CD4-positive, CD25-positive, alpha-beta regulatory T cell (primary cell): ENCODE measurements around the gene PIK3R1. TPM values are rescaled to one million over a fixed set of nuclear protein-coding genes. Genes with fewer than 3 reads are reported as not detected.

Experiments
- ATAC-seq, 2 donors: fragments of 150-1000 bp; cut with Tn5 transposase; one replicate each; pipeline ENCODE4 v1.10.0; 2021; ENCODE audit warnings: low read depth in 2 of 2, moderate number of reproducible peaks in 2 of 2, moderate library complexity in 1 of 2
- DNase-seq, 3 donors: peaks; one replicate each; pipeline versions ENCODE4 v3.0.0 to v3.0.0-alpha.2; 2012 to 2022; ENCODE audit warnings: mixed read lengths in 1 of 3
- H3K27ac ChIP-seq: one replicate; pipeline ENCODE4 v1.7.0; 2013; ENCODE audit warnings: mild to moderate bottlenecking, low read length; ENCODE audit not compliant: insufficient read depth, poor library complexity, severe bottlenecking
- H3K27me3 ChIP-seq: one replicate; pipeline ENCODE4 v1.7.0; 2013; ENCODE audit warnings: low read length; ENCODE audit not compliant: control insufficient read depth, insufficient read depth
- H3K36me3 ChIP-seq: one replicate; pipeline ENCODE4 v1.7.0; 2013; ENCODE audit warnings: mild to moderate bottlenecking, low read length, moderate library complexity; ENCODE audit not compliant: control insufficient read depth, insufficient read depth
- H3K4me1 ChIP-seq: 2 replicates; pipeline ENCODE4 v1.7.0; 2013; ENCODE audit warnings: mild to moderate bottlenecking, low read length; ENCODE audit not compliant: insufficient read depth, control insufficient read depth, poor library complexity, severe bottlenecking
- H3K4me3 ChIP-seq: one replicate; pipeline ENCODE4 v1.7.0; 2013; ENCODE audit warnings: low read depth, mild to moderate bottlenecking, low read length, moderate library complexity
- H3K9me3 ChIP-seq, 2 experiments: 1 replicate in 1 of 2; 2 replicates in 1 of 2; pipeline ENCODE4 v1.7.0; 2013; ENCODE audit warnings: low read length in 2 of 2, mild to moderate bottlenecking in 1 of 2, moderate library complexity in 1 of 2; ENCODE audit not compliant: control insufficient read depth in 2 of 2
- H3K27ac Mint-ChIP-seq, 3 donors: one replicate each; pipeline ENCODE4 v1.8.0; 2020 to 2022; ENCODE audit warnings: mild to moderate bottlenecking in 3 of 3, mixed read lengths in 3 of 3, moderate library complexity in 2 of 3
- H3K27me3 Mint-ChIP-seq: one replicate; pipeline ENCODE4 v1.8.0; 2022; ENCODE audit warnings: mild to moderate bottlenecking, mixed read lengths
- H3K36me3 Mint-ChIP-seq: one replicate; pipeline ENCODE4 v1.8.0; 2020; ENCODE audit warnings: mixed read lengths
- H3K4me1 Mint-ChIP-seq, 4 donors: one replicate each; pipeline ENCODE4 v1.8.0; 2020 to 2022; ENCODE audit warnings: mixed read lengths in 4 of 4, mild to moderate bottlenecking in 1 of 4
- H3K4me3 Mint-ChIP-seq, 4 donors: one replicate each; pipeline ENCODE4 v1.8.0; 2020 to 2022; ENCODE audit warnings: mild to moderate bottlenecking in 4 of 4, mixed read lengths in 4 of 4, moderate library complexity in 3 of 4
- H3K9me3 Mint-ChIP-seq, 7 donors: one replicate each; pipeline ENCODE4 v1.8.0; 2020 to 2022; ENCODE audit warnings: mixed read lengths in 7 of 7, mild to moderate bottlenecking in 3 of 7, moderate library complexity in 2 of 7
- polyA plus RNA-seq, 4 donors: library from polyadenylated mRNA; unstranded; fragments of 300-500 nt; fragmentation: Illumina TruSeq; gene quantifications; one replicate each; pipeline ENCODE4 v1.2.3, GENCODE V29; 2021
- total RNA-seq: library from RNA; stranded (reverse); gene quantifications from one replicate; pipeline ENCODE4 v1.2.3, GENCODE V29; 2022

PIK3R1 gene
- total and polyA plus RNA-seq, 5 donors from 2014 or later: 75.9 to 366 (median 120) TPM

- Histone ChIP-seq H3K4me3 (peak overlapping the region; percentile 6), H3K4me1 (peaks cover 72% of the 10 kb centered on the region), H3K27me3 (no peaks in the 10 kb centered on the region), H3K36me3 (no peaks in the 10 kb centered on the region), H3K27ac (peak overlapping the region; percentile 81), H3K9me3 (no peaks in the 10 kb centered on the region)
- Mint-ChIP-seq H3K27ac (peak overlapping the region; percentile 90 to 99 (median 96)), H3K27me3 (no peaks in the 10 kb centered on the region), H3K36me3 (peaks cover 17% of the 10 kb centered on the region), H3K4me3 (peak overlapping the region in 2 of 4 donors; percentile 16 to 58), H3K9me3 (no peaks in the 10 kb centered on the region), H3K4me1 (peaks cover 50 to 90% (median 78%) of the 10 kb centered on the region in 4 donors)
- ATAC-seq (no peak), DNase-seq (no peak)
Measured at GRCh38 chr5:68259700-68260099, 44.1 kb downstream of the PIK3R1 start.

DNA sequence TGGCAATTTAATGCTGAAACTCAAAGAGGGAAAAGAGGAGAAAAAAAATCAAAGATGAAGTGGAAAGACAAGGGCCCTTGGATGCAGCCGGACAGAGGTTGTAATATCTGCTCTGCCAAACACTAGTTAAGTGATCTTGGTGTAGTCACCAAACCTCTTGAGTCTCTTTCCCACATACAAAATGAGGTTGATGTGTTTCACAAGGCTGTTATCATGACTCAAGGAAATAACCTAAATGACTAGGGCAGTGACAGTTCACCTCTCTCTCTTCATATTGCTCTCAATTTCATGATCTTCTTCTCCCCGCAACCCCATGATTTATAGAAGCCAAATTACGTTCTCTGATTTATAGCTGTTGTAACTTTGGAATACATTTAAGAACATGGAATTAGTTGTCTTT is 44.9 kb downstream of the PIK3R1 start:
- H3K4me1 ChIP-seq: peaks cover 72% of the 10 kb centered on the region
- no peaks in the 10 kb centered on the region for H3K9me3 Mint-ChIP-seq

GRCh38 chr5:68261169-68261568 is 45.6 kb downstream of the PIK3R1 start:
- Histone ChIP-seq H3K4me1 (peaks cover 73% of the 10 kb centered on the region), H3K36me3 (no peaks in the 10 kb centered on the region), H3K27me3 (no peaks in the 10 kb centered on the region), H3K9me3 (no peaks in the 10 kb centered on the region), H3K4me3 (no peak overlapping the region), H3K27ac (peak overlapping the region; percentile 81)
- Mint-ChIP-seq H3K36me3 (peaks cover 29% of the 10 kb centered on the region), H3K9me3 (no peaks in the 10 kb centered on the region), H3K4me1 (peaks cover 53 to 91% (median 80%) of the 10 kb centered on the region in 4 donors), H3K4me3 (peak overlapping the region in 1 of 4 donors; percentile 23), H3K27me3 (no peaks in the 10 kb centered on the region), H3K27ac (peak overlapping the region; percentile 64 to 96 (median 86))
- no peak for ATAC-seq
- DNase-seq: no peak

More for the DNA sequence above, 44.9 kb downstream of the PIK3R1 start:
- H3K9me3 ChIP-seq: no peaks in the 10 kb centered on the region
- Mint-ChIP-seq H3K27ac (peak overlapping the region; percentile 82 to 96 (median 90)), H3K27me3 (no peaks in the 10 kb centered on the region), H3K36me3 (peaks cover 24% of the 10 kb centered on the region), H3K4me1 (peaks cover 51 to 90% (median 78%) of the 10 kb centered on the region in 4 donors), H3K4me3 (peak overlapping the region in 2 of 4 donors; percentile 14 to 23)
- H3K27me3 ChIP-seq: no peaks in the 10 kb centered on the region
- ATAC-seq (no peak), DNase-seq (no peak)
- peak overlapping the region; percentile 81 for H3K27ac ChIP-seq
- no peaks in the 10 kb centered on the region for H3K36me3 ChIP-seq
- peak overlapping the region; percentile 14 for H3K4me3 ChIP-seq

- Histone ChIP-seq H3K36me3 (no peaks in the 10 kb centered on the region), H3K27ac (peak overlapping the region; percentile 81), H3K27me3 (no peaks in the 10 kb centered on the region), H3K4me3 (peak overlapping the region; percentile 33), H3K4me1 (peaks cover 73% of the 10 kb centered on the region), H3K9me3 (no peaks in the 10 kb centered on the region)
- DNase-seq (no peak), ATAC-seq (no peak)
- H3K27me3 Mint-ChIP-seq: no peaks in the 10 kb centered on the region
- H3K9me3 Mint-ChIP-seq: no peaks in the 10 kb centered on the region
- peak overlapping the region in 2 of 4 donors; percentile 4 to 23 for H3K4me3 Mint-ChIP-seq
- H3K27ac Mint-ChIP-seq: peak overlapping the region; percentile 64 to 96 (median 86)
- peaks cover 54 to 91% (median 81%) of the 10 kb centered on the region in 4 donors for H3K4me1 Mint-ChIP-seq
- H3K36me3 Mint-ChIP-seq: peaks cover 27% of the 10 kb centered on the region
Measured at GRCh38 chr5:68261569-68262065, 46.1 kb downstream of the PIK3R1 start.

GRCh38 chr5:68264024-68264956 is 48.7 kb downstream of the PIK3R1 start:
- no peak for DNase-seq
- ATAC-seq: peak in 1 of 2 donors; percentile 28
- H3K36me3 ChIP-seq: no peaks in the 10 kb centered on the region
- H3K4me3 ChIP-seq: no peak overlapping the region
- no peaks in the 10 kb centered on the region for H3K27me3 Mint-ChIP-seq
- H3K27ac ChIP-seq: peak overlapping the region; percentile 38
- H3K9me3 ChIP-seq: no peaks in the 10 kb centered on the region
- peaks cover 21% of the 10 kb centered on the region for H3K36me3 Mint-ChIP-seq
- peaks cover 54 to 90% (median 79%) of the 10 kb centered on the region in 4 donors for H3K4me1 Mint-ChIP-seq
- peak overlapping the region in 3 of 4 donors; percentile 19 to 78 (median 65) for H3K4me3 Mint-ChIP-seq
- H3K27me3 ChIP-seq: no peaks in the 10 kb centered on the region
- H3K4me1 ChIP-seq: peaks cover 74% of the 10 kb centered on the region
- H3K9me3 Mint-ChIP-seq: no peaks in the 10 kb centered on the region
- peak overlapping the region; percentile 77 to 91 (median 86) for H3K27ac Mint-ChIP-seq

DNA sequence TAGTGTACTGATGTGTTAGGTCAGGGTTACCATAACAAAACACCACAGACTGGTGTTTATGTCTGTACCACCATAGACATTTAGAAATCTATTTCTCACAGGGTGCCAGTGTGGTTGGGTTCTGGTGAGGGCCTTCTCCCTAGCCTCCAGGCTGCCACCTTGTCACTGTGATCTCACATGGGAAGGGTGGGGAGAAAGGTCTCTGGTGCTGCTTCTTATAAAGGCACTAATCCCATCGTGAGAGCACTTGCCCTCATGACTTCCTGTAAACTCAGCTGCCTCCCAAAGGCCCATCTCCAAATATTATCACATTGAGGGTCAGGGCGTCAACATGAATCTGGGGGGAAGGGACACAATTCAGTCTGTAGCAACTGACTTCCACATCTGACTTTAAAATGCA is 49.8 kb downstream of the PIK3R1 start:
- no peaks in the 10 kb centered on the region for H3K9me3 Mint-ChIP-seq
- peak overlapping the region; percentile 34 to 65 (median 42) for H3K4me3 Mint-ChIP-seq
- Histone ChIP-seq H3K27ac (peak overlapping the region; percentile 60), H3K4me1 (peaks cover 74% of the 10 kb centered on the region), H3K4me3 (peak overlapping the region; percentile 42), H3K9me3 (no peaks in the 10 kb centered on the region), H3K27me3 (no peaks in the 10 kb centered on the region), H3K36me3 (no peaks in the 10 kb centered on the region)
- DNase-seq (no peak), ATAC-seq (no peak)
- H3K27me3 Mint-ChIP-seq: no peaks in the 10 kb centered on the region
- H3K27ac Mint-ChIP-seq: peak overlapping the region; percentile 77 to 94 (median 86)
- H3K36me3 Mint-ChIP-seq: peaks cover 17% of the 10 kb centered on the region
- peaks cover 48 to 90% (median 76%) of the 10 kb centered on the region in 4 donors for H3K4me1 Mint-ChIP-seq

DNA sequence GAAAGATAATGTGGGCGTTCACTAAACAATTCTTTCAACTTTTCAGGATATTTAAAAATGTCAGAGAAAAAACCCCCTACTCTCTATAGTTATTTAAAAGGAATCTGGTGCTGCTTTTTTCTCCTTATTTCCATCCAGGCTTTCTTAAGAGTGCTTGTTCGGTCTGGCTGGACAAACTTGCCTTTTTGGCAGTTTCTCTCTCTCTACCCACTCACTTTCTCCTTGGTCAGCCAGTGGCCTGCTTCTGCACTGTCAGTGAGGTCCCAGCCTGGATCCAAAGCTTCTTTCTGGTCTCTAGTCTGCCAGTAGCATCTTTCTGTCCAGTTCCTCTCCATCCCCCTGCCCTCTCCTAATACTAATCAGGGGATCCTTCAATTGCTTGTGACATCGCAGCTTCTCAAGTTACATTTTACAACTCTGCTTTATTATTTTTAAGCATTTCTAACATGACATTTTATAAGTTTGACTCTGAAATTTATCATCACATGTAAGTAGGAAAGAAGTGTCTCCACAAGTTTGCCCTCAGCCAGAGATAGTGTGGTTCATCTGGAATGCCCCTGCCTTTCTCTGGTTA is 50.4 kb downstream of the PIK3R1 start:
- Histone ChIP-seq H3K4me3 (peak overlapping the region; percentile 42), H3K27ac (peak overlapping the region; percentile 60), H3K27me3 (no peaks in the 10 kb centered on the region), H3K9me3 (no peaks in the 10 kb centered on the region), H3K4me1 (peaks cover 80% of the 10 kb centered on the region), H3K36me3 (no peaks in the 10 kb centered on the region)
- no peaks in the 10 kb centered on the region for H3K9me3 Mint-ChIP-seq
- peak overlapping the region; percentile 8 to 65 (median 40) for H3K4me3 Mint-ChIP-seq
- peak overlapping the region; percentile 77 to 94 (median 86) for H3K27ac Mint-ChIP-seq
- no peaks in the 10 kb centered on the region for H3K27me3 Mint-ChIP-seq
- peaks cover 13% of the 10 kb centered on the region for H3K36me3 Mint-ChIP-seq
- no peak for DNase-seq
- peaks cover 52 to 90% (median 75%) of the 10 kb centered on the region in 4 donors for H3K4me1 Mint-ChIP-seq
- ATAC-seq: no peak
